DOHH2 (cell line): ENCODE measurements around the gene CWC22.

Experiments used
- H3F3A ChIP-seq: fragments of 200-600 bp; sonication (generic), shearing (Covaris generic); 2 replicates; pipeline ENCODE4 v1.6.0; 2016; ENCODE audit warnings: antibody characterized with exemption, mild to moderate bottlenecking; ENCODE audit not compliant: control insufficient read depth, insufficient read depth
- H3K27ac ChIP-seq: fragments of 200-600 bp; sonication (generic); 2 replicates; pipeline ENCODE4 v1.5.1; 2014; ENCODE audit warnings: low read depth, mild to moderate bottlenecking, low read length, moderate library complexity
- H3K27me3 ChIP-seq: fragments of 200-600 bp; sonication (generic); 2 replicates; pipeline ENCODE4 v1.6.1; 2014; ENCODE audit warnings: mild to moderate bottlenecking, low read length, mixed read lengths; ENCODE audit not compliant: control insufficient read depth
- H3K36me3 ChIP-seq: fragments of 200-600 bp; sonication (generic); 2 replicates; pipeline ENCODE4 v1.6.1; 2014; ENCODE audit warnings: mild to moderate bottlenecking, low read length, moderate library complexity, mixed read lengths; ENCODE audit not compliant: control insufficient read depth
- H3K4me1 ChIP-seq: fragments of 200-600 bp; sonication (generic); 2 replicates; pipeline ENCODE4 v1.6.1; 2014; ENCODE audit warnings: mild to moderate bottlenecking, low read length, mixed read lengths; ENCODE audit not compliant: control insufficient read depth
- H3K4me2 ChIP-seq: fragments of 200-600 bp; sonication (generic); 2 replicates; pipeline ENCODE4 v1.6.0; 2014; ENCODE audit warnings: mild to moderate bottlenecking, low read length, moderate library complexity
- H3K4me3 ChIP-seq: fragments of 200-600 bp; sonication (generic); 2 replicates; pipeline ENCODE4 v1.5.1; 2014; ENCODE audit warnings: mild to moderate bottlenecking, low read length, mixed read lengths
- H3K79me2 ChIP-seq: fragments of 200-600 bp; sonication (generic); 2 replicates; pipeline ENCODE4 v1.6.1; 2014; ENCODE audit warnings: mild to moderate bottlenecking, low read length, mixed read lengths; ENCODE audit not compliant: control insufficient read depth
- H3K9me2 ChIP-seq: fragments of 200-600 bp; sonication (generic); replicated peaks from 2 replicates; pipeline ENCODE4 v1.6.1; 2014; ENCODE audit warnings: mild to moderate bottlenecking, low read length, mixed read lengths; ENCODE audit not compliant: control insufficient read depth
- H3K9me3 ChIP-seq: fragments of 200-600 bp; sonication (generic); 2 replicates; pipeline ENCODE4 v1.6.1; 2014; ENCODE audit warnings: antibody characterized with exemption, low read length, mixed read lengths; ENCODE audit not compliant: control insufficient read depth, insufficient read depth
- H4K20me1 ChIP-seq: fragments of 200-600 bp; sonication (generic); 2 replicates; pipeline ENCODE4 v1.6.0; 2014; ENCODE audit warnings: low read depth, mild to moderate bottlenecking, antibody characterized with exemption, low read length, moderate library complexity; ENCODE audit not compliant: control insufficient read depth, insufficient read depth
- CTCF ChIP-seq: fragments of 200-600 bp; sonication (generic); IDR thresholded peaks from one replicate; pipeline ENCODE4 v1.5.1; 2014; ENCODE audit warnings: antibody characterized with exemption, mild to moderate bottlenecking, low read depth, low read length; ENCODE audit not compliant: poor library complexity, severe bottlenecking
- EZH2phosphoT487 ChIP-seq: fragments of 200-600 bp; sonication (generic); IDR thresholded peaks from 2 replicates; pipeline ENCODE4 v1.6.1; 2017; ENCODE audit warnings: borderline replicate concordance, mild to moderate bottlenecking, antibody characterized with exemption, low read length, moderate library complexity, mixed read lengths

Gene CWC22

GRCh38 chr2:179925713-179926112, 81.4 kb downstream of the CWC22 start:
- Histone ChIP-seq H3K4me3 (no peak overlapping the region), H3K4me1 (no peaks in the 10 kb centered on the region), H3F3A (no peaks in the 10 kb centered on the region; the same call in 1 of the 2 replicates)

GRCh38 chr2:179917272-179917671, 89.8 kb downstream of the CWC22 start:
- H3K27me3 ChIP-seq, result no peaks in the 10 kb centered on the region
- no peaks in the 10 kb centered on the region for H3K79me2 ChIP-seq
- H3K27ac ChIP-seq, result no peak overlapping the region
- H3K36me3 ChIP-seq, result no peaks in the 10 kb centered on the region
- TF ChIP-seq EZH2phosphoT487 (no peak), CTCF (no peak)
- no peaks in the 10 kb centered on the region; the same call in 1 of the 2 replicates for H3F3A ChIP-seq
- no peaks in the 10 kb centered on the region for H4K20me1 ChIP-seq
- H3K4me3 ChIP-seq, result no peak overlapping the region
- H3K9me3 ChIP-seq, result no peaks in the 10 kb centered on the region
- H3K4me2 ChIP-seq, result no peak overlapping the region
- H3K9me2 ChIP-seq, result no peaks in the 10 kb centered on the region; the same call in 1 of the 2 replicates
- no peaks in the 10 kb centered on the region for H3K4me1 ChIP-seq

More at GRCh38 chr2:179925713-179926112, 81.4 kb downstream of the CWC22 start:
- Histone ChIP-seq H3K27ac (no peak overlapping the region), H3K9me2 (no peaks in the 10 kb centered on the region), H3K79me2 (no peaks in the 10 kb centered on the region), H3K9me3 (peaks cover 13% of the 10 kb centered on the region), H3K27me3 (no peaks in the 10 kb centered on the region), H3K36me3 (no peaks in the 10 kb centered on the region), H3K4me2 (no peak overlapping the region), H4K20me1 (no peaks in the 10 kb centered on the region)
- TF ChIP-seq CTCF (no peak), EZH2phosphoT487 (no peak)

DNA sequence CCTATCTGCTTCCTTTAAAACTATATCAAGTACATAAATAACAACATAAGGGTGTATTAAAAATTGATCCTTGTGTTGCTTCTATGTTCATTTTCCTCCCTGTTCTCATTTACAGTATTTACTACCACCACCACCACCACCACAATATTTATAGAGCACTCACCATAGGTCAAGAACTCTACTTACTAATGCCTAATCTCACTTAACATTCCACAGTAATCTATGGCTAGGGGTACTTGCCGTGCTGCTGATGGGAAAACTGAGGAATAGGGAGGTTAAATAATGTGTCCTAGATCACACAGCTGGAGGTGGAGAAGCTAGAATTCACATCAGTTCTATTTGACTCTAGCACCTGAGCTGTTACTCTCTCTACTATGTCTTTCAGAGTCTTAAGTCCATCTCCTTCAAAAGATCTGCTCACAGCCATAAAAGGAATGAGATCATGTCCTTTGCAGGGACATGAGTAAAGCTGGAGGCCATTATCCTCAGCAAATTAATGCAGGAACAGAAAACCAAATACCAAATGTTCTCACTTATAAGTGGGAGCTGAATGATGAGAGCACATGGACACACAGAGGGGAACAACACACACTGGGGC, 91.6 kb downstream of the CWC22 start:
- no peak overlapping the region for H3K4me3 ChIP-seq
- H3K4me1 ChIP-seq, result no peaks in the 10 kb centered on the region
- no peak overlapping the region for H3K27ac ChIP-seq
- H3K36me3 ChIP-seq, result no peaks in the 10 kb centered on the region
- TF ChIP-seq EZH2phosphoT487 (no peak), CTCF (no peak)
- no peaks in the 10 kb centered on the region for H3K9me3 ChIP-seq
- H3K9me2 ChIP-seq, result no peaks in the 10 kb centered on the region; the same call in 1 of the 2 replicates
- no peak overlapping the region for H3K4me2 ChIP-seq
- H3F3A ChIP-seq, result no peaks in the 10 kb centered on the region
- no peaks in the 10 kb centered on the region for H4K20me1 ChIP-seq
- no peaks in the 10 kb centered on the region for H3K79me2 ChIP-seq
- H3K27me3 ChIP-seq, result no peaks in the 10 kb centered on the region
